Mammary epithelial cell (primary cell): ENCODE data around the gene APOO.
"Not testable (repeated sequence)": the region's sequence is repeated elsewhere in the genome, so short reads cannot be mapped to it uniquely, and the experiment has no call there.

Experiments
- EZH2 ChIP-seq: IDR thresholded peaks from 2 replicates; pipeline ENCODE4 v1.6.1; 2012; ENCODE audit warnings: low read length, inconsistent platforms, borderline replicate concordance
- TF ChIP-seq, protein P1 (sequence below), 2 donors: IDR thresholded peaks in 1 of 2; conservative IDR thresholded peaks in 1 of 2; 2 replicates each; pipeline ENCODE4 v1.5.1; 2011 to 2012; ENCODE audit warnings: inconsistent platforms in 2 of 2, low read length in 2 of 2, mild to moderate bottlenecking in 2 of 2, control low read depth in 1 of 2, low read depth in 1 of 2; ENCODE audit not compliant: insufficient read depth in 1 of 2; ENCODE audit errors: extremely low read depth in 1 of 2

DNA sequence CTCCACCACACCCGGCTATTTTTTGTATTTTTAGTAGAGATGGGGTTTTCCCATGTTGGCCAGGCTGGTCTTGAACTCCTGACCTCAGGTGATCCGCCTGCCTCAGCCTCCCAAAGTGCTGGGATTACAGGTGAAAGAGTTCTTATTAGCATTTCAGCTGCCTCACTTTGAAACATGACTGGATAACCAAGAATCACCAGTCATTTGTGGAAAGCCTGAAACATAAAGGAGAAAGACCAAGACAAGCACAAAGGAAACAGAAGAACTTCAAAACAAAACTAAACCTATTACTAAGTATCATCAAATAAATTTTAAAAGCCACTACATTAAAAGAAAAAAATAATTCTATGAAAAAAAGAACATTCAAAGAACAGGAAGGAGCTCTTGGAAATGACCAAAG is 45.8 kb downstream of the APOO start:
- TF ChIP-seq, protein P1, sequence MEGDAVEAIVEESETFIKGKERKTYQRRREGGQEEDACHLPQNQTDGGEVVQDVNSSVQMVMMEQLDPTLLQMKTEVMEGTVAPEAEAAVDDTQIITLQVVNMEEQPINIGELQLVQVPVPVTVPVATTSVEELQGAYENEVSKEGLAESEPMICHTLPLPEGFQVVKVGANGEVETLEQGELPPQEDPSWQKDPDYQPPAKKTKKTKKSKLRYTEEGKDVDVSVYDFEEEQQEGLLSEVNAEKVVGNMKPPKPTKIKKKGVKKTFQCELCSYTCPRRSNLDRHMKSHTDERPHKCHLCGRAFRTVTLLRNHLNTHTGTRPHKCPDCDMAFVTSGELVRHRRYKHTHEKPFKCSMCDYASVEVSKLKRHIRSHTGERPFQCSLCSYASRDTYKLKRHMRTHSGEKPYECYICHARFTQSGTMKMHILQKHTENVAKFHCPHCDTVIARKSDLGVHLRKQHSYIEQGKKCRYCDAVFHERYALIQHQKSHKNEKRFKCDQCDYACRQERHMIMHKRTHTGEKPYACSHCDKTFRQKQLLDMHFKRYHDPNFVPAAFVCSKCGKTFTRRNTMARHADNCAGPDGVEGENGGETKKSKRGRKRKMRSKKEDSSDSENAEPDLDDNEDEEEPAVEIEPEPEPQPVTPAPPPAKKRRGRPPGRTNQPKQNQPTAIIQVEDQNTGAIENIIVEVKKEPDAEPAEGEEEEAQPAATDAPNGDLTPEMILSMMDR (conservative IDR thresholded peaks at IDR 0.05 in 1 of 2, IDR thresholded peaks at IDR 0.05 in 1 of 2; ENCODE audit: extremely low read depth in 1 of 2, insufficient read depth in 1 of 2, low read depth in 1 of 2, low read length in 2 of 2): not testable (repeated sequence)
- not testable (repeated sequence) for TF ChIP-seq EZH2
